GM12878 (cell line): ENCODE data around the gene CUTA. TPM values are rescaled to one million over a fixed set of nuclear protein-coding genes. Genes with fewer than 3 reads are reported as not detected.

Source experiments
- BCLAF1 ChIP-seq: fragments of 450-650 bp; IDR thresholded peaks from 2 replicates; pipeline ENCODE4 v1.6.1; 2017; ENCODE audit warnings: antibody characterized with exemption, mild to moderate bottlenecking, moderate library complexity
- CHD1 ChIP-seq: IDR thresholded peaks from 2 replicates; pipeline ENCODE4 v1.6.1; 2012; ENCODE audit warnings: low read depth, low read length, improper control_type of control experiment
- CREM ChIP-seq: IDR thresholded peaks from 2 replicates; pipeline ENCODE4 v1.6.1; 2014; ENCODE audit warnings: antibody characterized with exemption, low read depth
- E2F4 ChIP-seq: IDR thresholded peaks from 2 replicates; pipeline ENCODE4 v1.6.1; 2012; ENCODE audit warnings: low read depth, low read length, improper control_type of control experiment
- HDGF ChIP-seq: fragments of 450-650 bp; IDR thresholded peaks from 2 replicates; pipeline ENCODE4 v1.6.1; 2016; ENCODE audit warnings: antibody characterized with exemption
- IKZF1 ChIP-seq: fragments of 450-650 bp; conservative IDR thresholded peaks from 2 replicates; pipeline ENCODE4 v1.6.1; 2017; ENCODE audit warnings: antibody characterized with exemption, mild to moderate bottlenecking
- IRF3 ChIP-seq: fragments of 450-650 bp; IDR thresholded peaks from 2 replicates; pipeline ENCODE4 v1.6.1; 2014; ENCODE audit warnings: mild to moderate bottlenecking
- IRF5 ChIP-seq: fragments of 450-650 bp; IDR thresholded peaks from 2 replicates; pipeline ENCODE4 v1.6.1; 2017; ENCODE audit warnings: borderline replicate concordance
- JUNB ChIP-seq: IDR thresholded peaks from 2 replicates; pipeline ENCODE4 v1.6.1; 2016; ENCODE audit warnings: antibody characterized with exemption, mild to moderate bottlenecking
- NBN ChIP-seq: fragments of 450-650 bp; IDR thresholded peaks from 2 replicates; pipeline ENCODE4 v1.6.1; 2016
- PAX5 ChIP-seq: IDR thresholded peaks from 2 replicates; pipeline ENCODE4 v1.6.1; 2011; ENCODE audit warnings: low read depth, low read length, borderline replicate concordance
- PBX3 ChIP-seq: IDR thresholded peaks from 2 replicates; pipeline ENCODE4 v1.6.1; 2011; ENCODE audit warnings: mild to moderate bottlenecking, low read depth, low read length, moderate library complexity; ENCODE audit not compliant: insufficient replicate concordance
- POLR2A ChIP-seq: IDR thresholded peaks from 2 replicates; pipeline ENCODE4 v1.6.1; 2011; ENCODE audit warnings: low read depth, mild to moderate bottlenecking, low read length
- RUNX3 ChIP-seq: IDR thresholded peaks from 2 replicates; pipeline ENCODE4 v1.6.1; 2012; ENCODE audit warnings: low read length, inconsistent platforms
- TAF1 ChIP-seq: IDR thresholded peaks from 2 replicates; pipeline ENCODE4 v1.6.1; 2011; ENCODE audit warnings: mild to moderate bottlenecking, low read depth, low read length, borderline replicate concordance
- ZBTB11 ChIP-seq: fragments of 450-650 bp; formaldehyde crosslinking; IDR thresholded peaks from 2 replicates; pipeline ENCODE4 v1.5.0; 2022; ENCODE audit warnings: mild to moderate bottlenecking, missing genetic modification characterization
- ZNF217 ChIP-seq: fragments of 450-650 bp; IDR thresholded peaks from 2 replicates; pipeline ENCODE4 v1.6.1; 2017; ENCODE audit warnings: antibody characterized with exemption, mild to moderate bottlenecking
- polyA plus RNA-seq, 11 experiments: library from polyadenylated mRNA; depleted of rRNA in 4 of 11; unstranded in 6 of 11; stranded (reverse) in 5 of 11; fragments of >200 nt; fragmentation: Nextera tagmentation in 4 of 11; fragmentation: Illumina TruSeq in 1 of 11; extraction: Ambion mirVana in 4 of 11; extraction: Trizol in 1 of 11; gene quantifications; 1 replicate in 1 of 11; 2 replicates in 10 of 11; pipeline versions ENCODE4 v1.2.1 to v1.2.3, GENCODE V29; 2011 to 2016; ENCODE audit warnings: inconsistent platforms in 2 of 11, missing spikeins in 2 of 11, low read depth in 1 of 11
- total RNA-seq, 4 experiments: library from RNA; depleted of rRNA in 3 of 4; stranded (reverse); fragments of >200 nt in 3 of 4; fragmentation: Illumina TruSeq in 1 of 4; extraction: Trizol in 1 of 4; gene quantifications; 2 replicates each; pipeline versions ENCODE4 v1.2.1 to v1.2.3, GENCODE V29; 2013 to 2021
- TF ChIP-seq, protein P1 (sequence below): IDR thresholded peaks from 2 replicates; pipeline ENCODE4 v1.6.1; 2011; ENCODE audit warnings: low read depth, low read length, improper control_type of control experiment, borderline replicate concordance

Gene CUTA
- total and polyA plus RNA-seq, 10 of the 15 experiments (the other 5 are each of a cell fraction or from before 2014, with no cell fraction given): 102 to 293 (median 189) TPM

DNA sequence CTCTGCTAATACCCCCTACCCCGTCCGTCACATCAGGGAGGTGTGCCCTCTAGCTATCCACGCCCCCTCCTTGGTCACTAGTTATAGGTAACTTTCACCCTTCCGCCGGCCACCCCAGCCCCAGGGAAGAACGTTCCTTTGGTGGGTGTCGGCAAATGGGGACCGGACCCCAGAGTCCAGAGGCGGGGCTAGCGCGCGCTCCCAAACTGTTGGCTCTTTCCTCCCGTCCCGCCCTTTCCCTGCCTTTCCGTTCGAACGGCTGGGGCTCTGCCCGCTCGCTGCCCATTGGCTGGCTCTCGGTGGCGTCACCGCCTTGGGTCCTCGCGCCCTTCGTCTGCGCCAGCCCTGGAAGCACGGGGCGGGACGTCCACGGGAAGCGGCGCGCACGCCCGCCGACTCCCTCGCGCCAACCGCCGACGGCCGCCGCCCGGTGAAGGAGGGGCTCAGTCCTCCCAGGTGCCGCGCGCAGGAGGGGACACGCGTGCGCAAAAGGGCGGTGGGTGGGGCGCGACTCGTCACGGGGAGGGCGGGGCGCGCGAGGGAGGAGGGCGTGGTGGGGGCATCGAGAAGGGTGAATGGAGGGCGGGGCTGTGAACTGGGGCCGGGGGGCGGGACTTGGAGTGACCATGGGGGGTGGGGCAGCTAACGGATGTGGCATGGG is 7.7 kb downstream of the CUTA start (continued):
- TF ChIP-seq PBX3 (peak; percentile 63), RUNX3 (no peak), ZBTB11 (CRISPR knock-in tag) (no peak), E2F4 (peak; percentile 88), TAF1 (0 out of 2 replicates have a peak, but pooled peaks have one; percentile 6), NBN (no peak), ZNF217 (no peak), PAX5 (no peak), HDGF (peak; percentile 83), JUNB (no peak), IRF3 (peak; percentile 71; the same call in 1 of the 2 replicates), IRF5 (no peak), CHD1 (no peak), CREM (peak; percentile 74), POLR2A (peak; percentile 83), BCLAF1 (no peak), IKZF1 (peak; percentile 81)
- TF ChIP-seq, protein P1, sequence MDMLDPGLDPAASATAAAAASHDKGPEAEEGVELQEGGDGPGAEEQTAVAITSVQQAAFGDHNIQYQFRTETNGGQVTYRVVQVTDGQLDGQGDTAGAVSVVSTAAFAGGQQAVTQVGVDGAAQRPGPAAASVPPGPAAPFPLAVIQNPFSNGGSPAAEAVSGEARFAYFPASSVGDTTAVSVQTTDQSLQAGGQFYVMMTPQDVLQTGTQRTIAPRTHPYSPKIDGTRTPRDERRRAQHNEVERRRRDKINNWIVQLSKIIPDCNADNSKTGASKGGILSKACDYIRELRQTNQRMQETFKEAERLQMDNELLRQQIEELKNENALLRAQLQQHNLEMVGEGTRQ: no peak
